ENCODE data around the gene ITSN2.

ITSN2 gene

DNA sequence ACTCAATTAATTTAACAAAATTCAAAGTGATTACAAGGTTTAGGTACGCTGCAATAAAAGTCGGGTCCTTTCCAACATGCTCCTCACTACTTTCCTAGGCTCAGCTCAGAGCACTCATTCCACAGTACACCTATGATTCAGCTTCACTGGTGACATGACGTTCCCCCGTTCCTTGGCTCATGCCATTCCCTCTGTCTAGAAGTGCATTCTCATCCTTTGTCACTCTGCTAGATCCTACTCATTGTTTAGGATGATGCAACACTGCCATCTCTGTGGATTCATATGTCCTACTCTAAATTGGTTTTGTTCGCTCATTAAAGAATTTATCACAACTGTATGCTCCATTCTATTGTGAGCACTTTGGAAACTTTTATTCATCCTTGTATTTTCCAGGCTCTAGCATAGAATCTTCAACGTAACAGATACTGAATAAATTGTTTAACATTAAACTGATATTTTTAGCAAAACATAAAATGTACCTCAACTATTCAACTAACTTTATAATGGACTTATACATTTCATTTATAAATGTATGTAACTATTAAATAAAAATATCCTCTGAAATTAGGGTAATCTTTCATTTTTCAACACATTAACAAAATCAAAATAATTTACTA, 106.9 kb downstream of the ITSN2 start:
- no peak for DNase-seq
- Histone ChIP-seq H3K27me3 (no peaks in the 10 kb centered on the region), H3K36me3 (peaks cover 29 to 81% (median 76%) of the 10 kb centered on the region in 3 donors), H3K9me3 (no peaks in the 10 kb centered on the region), H3K27ac (no peak overlapping the region), H3K4me3 (no peak overlapping the region), H3K4me1 (no peaks in the 10 kb centered on the region)
- TF ChIP-seq, protein P1, sequence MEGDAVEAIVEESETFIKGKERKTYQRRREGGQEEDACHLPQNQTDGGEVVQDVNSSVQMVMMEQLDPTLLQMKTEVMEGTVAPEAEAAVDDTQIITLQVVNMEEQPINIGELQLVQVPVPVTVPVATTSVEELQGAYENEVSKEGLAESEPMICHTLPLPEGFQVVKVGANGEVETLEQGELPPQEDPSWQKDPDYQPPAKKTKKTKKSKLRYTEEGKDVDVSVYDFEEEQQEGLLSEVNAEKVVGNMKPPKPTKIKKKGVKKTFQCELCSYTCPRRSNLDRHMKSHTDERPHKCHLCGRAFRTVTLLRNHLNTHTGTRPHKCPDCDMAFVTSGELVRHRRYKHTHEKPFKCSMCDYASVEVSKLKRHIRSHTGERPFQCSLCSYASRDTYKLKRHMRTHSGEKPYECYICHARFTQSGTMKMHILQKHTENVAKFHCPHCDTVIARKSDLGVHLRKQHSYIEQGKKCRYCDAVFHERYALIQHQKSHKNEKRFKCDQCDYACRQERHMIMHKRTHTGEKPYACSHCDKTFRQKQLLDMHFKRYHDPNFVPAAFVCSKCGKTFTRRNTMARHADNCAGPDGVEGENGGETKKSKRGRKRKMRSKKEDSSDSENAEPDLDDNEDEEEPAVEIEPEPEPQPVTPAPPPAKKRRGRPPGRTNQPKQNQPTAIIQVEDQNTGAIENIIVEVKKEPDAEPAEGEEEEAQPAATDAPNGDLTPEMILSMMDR (IDR thresholded peaks at IDR 0.05): no peak
- intact Hi-C loops (cut with DNase I; ENCODE audit: low total_unique reads): no loop called here

DNA sequence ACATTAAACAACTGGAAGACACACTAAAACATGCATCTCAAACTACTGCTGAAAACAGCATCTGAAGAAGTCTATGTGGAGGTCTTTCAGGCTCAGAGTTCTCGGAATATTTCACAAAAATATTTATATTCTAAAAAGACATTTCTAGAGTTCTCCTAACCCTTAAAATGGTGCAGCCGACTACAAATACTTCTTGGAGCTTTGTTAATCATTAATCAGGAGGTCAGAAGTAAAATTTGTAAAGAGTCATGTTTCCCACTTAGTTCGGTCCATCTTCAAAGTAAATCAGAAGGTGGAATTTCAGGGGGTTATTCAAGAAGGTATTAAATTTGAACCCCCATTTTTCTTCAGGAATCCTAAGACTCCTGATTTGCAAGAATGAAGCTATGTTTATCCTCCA, 112.7 kb downstream of the ITSN2 start:
- no peaks in the 10 kb centered on the region for H3K9me3 ChIP-seq
- TF ChIP-seq, protein P1 (IDR thresholded peaks at IDR 0.05): no peak
- H3K36me3 ChIP-seq: peaks cover 54 to 83% (median 80%) of the 10 kb centered on the region in 3 donors
- intact Hi-C loops (cut with DNase I; ENCODE audit: low total_unique reads): no loop called here
- no peaks in the 10 kb centered on the region for H3K27me3 ChIP-seq
- no peaks in the 10 kb centered on the region for H3K4me1 ChIP-seq
- no peak overlapping the region for H3K4me3 ChIP-seq
- DNase-seq: no peak
- no peak overlapping the region for H3K27ac ChIP-seq

DNA sequence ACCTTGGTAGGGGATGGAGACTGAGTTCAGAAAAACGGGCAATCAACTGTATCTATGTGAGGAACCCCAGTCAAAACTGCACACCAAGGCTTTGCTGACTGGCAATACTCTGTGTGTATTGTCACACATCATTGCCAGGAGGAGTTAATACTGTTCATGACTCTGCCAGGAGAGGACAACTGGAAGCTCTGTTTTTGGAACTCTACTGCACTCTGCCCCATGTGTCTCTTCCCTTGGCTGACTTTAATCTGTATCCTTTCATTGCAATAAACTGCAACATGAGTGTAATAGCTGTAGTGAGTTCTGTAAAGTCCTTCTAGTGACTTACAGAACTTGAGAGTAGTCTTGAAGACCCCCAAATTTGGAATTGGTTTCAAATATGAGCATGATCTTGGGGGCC, 113.2 kb downstream of the ITSN2 start:
- intact Hi-C loops (cut with DNase I; ENCODE audit: low total_unique reads): no loop called here
- H3K9me3 ChIP-seq: no peaks in the 10 kb centered on the region
- no peak for DNase-seq
- no peak overlapping the region for H3K27ac ChIP-seq
- H3K36me3 ChIP-seq: peaks cover 52 to 79% (median 76%) of the 10 kb centered on the region in 3 donors
- TF ChIP-seq, protein P1 (IDR thresholded peaks at IDR 0.05): no peak
- H3K4me3 ChIP-seq: no peak overlapping the region
- H3K27me3 ChIP-seq: no peaks in the 10 kb centered on the region
- H3K4me1 ChIP-seq: no peaks in the 10 kb centered on the region

DNA sequence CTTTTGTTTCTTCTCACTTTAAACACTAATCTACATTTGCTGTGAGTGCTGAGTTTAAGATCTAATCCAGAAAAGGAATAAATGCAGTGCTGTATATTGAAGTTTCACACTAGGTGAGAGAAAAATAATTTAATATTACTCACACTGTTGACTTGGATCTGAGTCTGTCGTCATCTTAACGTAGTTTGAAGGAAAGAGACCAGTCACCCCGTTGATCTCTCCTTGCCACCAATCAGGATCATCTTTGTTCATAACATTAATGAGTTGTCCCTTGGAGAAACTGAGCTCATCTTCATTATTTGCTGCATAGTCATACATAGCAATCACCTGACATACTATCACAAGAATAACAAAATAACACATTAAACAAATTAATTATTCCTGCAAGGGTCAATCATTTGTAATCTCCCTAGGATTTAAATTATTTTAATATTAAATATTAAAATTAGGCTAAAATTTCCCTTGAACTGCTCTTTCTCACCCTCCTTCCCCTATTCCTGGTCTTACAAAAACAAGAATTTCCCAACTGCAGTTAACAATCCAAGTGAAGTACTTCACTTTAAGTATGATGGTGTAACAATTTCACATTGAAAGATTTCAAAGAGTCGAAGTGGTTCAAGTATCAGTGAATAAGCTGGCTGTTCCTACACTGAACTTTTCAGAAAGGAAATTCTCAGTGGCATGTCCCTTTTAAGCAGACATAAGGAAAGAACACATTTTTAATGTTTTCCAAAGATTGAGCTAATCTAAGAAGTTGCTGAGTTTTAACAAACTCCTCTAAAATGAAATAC, 114.2 kb downstream of the ITSN2 start:
- no peaks in the 10 kb centered on the region for H3K4me1 ChIP-seq
- H3K27ac ChIP-seq: no peak overlapping the region
- peaks cover 46 to 74% (median 73%) of the 10 kb centered on the region in 3 donors for H3K36me3 ChIP-seq
- DNase-seq: no peak
- H3K27me3 ChIP-seq: no peaks in the 10 kb centered on the region
- intact Hi-C loops (cut with DNase I; ENCODE audit: low total_unique reads): no loop called here
- TF ChIP-seq, protein P1 (IDR thresholded peaks at IDR 0.05): no peak
- H3K4me3 ChIP-seq: no peak overlapping the region
- H3K9me3 ChIP-seq: no peaks in the 10 kb centered on the region

DNA sequence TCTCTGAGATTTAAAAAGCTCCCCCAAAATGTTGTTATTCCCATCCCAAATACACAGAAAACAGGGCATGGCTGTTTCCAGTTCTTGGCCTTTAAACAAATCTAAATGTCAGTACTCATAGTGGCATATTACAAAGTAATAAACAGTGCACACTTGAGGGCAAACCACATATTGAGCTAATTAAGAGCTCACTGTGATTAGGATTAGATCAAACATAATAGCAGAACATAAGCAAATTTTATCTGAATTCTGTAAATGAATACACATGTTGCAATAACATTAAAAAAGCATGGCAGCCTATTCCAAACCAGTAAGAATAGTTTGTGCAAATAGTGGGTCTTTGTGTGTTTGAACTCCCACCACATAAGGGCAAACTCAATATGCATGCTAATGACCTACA, 118.8 kb downstream of the ITSN2 start:
- no peak for DNase-seq
- H3K4me3 ChIP-seq: no peak overlapping the region
- intact Hi-C loops (cut with DNase I; ENCODE audit: low total_unique reads): no loop called here
- H3K27me3 ChIP-seq: no peaks in the 10 kb centered on the region
- TF ChIP-seq, protein P1 (IDR thresholded peaks at IDR 0.05): no peak
- no peaks in the 10 kb centered on the region for H3K9me3 ChIP-seq
- H3K4me1 ChIP-seq: no peaks in the 10 kb centered on the region
- H3K27ac ChIP-seq: no peak overlapping the region
- peaks cover 25 to 48% (median 36%) of the 10 kb centered on the region in 3 donors for H3K36me3 ChIP-seq
